GM18867 (cell line): ENCODE data around the gene CCNY.

Experiments
- ATAC-seq: cut with Tn5 transposase; IDR thresholded peaks from one replicate; pipeline ENCODE4 v1.9.1; 2021; ENCODE audit warnings: mild to moderate bottlenecking, moderate library complexity; ENCODE audit not compliant: unreplicated experiment

Gene CCNY

DNA sequence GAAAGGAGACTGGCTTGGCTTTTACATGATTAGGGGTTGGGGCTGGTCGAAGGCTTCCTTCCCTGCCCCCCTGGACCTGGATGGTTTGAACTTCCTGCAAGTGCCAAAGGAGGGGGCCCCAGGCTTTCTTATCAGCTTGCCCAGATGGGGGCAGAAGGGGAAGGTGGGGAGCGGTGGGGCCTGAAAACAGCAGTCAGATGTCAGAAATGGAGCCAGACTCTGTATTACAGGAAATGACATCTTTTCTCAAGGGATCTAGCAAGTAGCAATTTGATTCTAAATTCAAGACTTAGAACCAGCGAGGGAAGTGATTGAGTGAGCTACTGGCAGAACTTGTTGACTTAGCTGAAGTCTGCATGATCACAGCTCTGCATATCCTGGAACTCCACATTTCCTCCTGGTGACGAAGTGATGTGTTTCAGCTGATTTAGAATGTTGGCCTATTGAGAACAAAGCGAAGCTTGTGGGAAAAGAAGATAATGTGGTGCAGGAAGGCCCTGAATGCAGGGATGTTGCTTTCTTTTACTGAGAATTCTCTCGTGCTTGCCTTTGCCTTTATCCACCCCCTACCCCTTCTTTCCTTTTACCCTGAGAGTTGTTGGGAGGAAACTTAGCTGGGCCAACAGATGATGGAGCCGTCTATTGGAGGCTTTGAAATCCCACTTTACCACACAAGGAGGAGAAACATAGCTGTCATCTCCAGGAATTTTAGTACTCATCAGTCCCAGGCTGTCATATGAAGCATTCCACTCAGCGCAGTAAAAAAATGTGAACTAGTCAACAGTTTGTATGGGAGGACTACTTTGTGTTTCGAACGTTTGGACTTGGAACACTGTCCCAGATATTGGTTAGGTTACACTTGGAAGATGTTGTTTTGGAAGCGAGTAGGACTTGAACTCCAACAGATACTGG, 43.2 kb downstream of the CCNY start:
- ATAC-seq = peak; percentile 72

DNA sequence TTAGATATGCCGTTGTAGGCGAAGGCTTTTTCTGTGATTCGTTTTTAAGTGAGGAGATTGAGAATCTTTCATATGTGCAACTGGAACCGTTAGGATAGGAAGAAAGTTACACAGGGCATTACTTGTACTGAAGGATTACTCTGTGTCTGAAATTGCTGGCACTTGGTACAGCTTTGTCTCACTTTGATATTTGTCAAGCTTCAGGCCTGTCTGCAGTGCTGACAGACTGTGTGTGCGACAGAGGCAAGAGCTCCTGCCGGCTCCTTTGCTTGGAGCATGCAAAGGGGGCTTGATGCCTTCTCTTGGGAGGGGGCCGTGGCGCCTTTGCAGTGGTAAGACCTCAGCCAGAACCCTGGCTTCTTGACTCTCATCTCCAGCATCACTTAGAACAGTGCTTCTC, 45.8 kb downstream of the CCNY start:
- ATAC-seq = no peak

DNA sequence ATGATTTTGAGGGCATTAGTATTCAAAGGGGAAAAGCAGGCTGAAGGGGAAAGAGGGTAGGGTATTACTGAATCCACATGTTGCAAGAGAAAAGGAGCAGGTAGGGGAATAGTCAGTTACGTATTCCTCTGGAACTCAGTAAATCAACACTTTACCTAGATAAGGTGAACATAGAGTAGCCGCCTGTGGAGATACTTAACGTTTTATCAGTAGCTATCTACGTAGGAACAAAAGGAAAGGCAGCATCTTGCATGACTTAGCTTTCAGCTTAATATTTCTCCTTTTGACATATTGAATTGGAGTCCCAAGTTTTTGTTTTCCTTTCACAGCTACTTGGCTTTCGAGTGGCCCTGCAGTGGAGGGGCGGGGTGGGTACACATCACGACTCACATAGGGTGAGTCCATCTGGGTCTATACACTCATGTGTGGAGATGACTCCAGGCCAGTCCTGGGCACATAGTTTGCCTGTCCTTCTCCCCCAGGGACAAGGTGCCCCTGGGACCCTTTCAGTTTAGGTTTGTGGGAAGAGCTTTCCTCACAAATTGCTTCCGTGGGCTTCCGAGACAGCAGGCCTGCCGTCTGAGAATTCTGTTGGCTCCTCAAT, 48.1 kb downstream of the CCNY start:
- ATAC-seq = no peak

DNA sequence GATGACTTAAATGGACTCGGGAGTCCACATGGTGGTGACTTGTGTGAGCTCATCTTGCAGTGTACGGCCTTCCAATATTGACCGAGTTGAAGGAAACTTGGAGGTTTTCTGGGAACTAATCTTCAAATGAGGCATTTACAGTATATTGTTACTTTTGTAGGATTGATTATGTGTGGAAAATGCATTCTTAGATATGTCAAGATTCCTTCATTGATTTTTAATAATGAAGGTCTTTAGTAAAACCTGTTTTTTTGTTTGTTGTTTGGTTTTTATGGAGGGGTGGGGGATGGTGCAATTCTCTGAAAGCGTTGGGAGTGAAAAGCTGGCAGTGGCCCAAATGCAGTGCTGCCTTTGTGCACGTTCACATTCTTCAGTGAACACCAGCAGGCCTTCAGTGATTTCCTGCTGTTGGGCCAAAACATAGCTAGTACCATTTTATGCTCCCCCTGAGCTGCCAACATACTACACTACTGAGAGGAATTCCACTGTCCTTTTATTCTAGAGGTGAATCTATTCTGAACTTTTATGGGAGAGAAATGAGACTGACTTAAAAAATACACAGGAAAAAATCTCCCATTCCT, 50.4 kb downstream of the CCNY start:
- no peak for ATAC-seq

DNA sequence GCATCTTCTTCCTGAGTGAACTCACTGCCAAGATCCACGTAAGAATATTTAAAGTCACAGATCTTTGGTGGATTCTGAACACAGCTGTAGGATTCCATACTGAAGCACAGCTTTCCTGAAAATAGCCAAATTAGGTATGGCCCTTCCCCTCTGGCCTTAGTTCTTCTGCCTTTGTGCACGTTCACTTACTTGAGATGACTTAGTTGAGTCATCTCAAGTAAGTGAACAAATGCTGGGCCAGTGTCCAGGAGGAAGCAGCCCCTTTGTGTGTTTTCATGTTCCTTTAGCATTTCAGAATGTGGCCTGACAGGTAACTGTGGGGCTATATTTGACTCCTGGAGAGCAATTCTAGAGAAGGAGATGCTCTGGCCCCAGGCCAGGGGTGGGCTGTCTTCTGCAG, 51.5 kb downstream of the CCNY start:
- ATAC-seq = peak; percentile 75

DNA sequence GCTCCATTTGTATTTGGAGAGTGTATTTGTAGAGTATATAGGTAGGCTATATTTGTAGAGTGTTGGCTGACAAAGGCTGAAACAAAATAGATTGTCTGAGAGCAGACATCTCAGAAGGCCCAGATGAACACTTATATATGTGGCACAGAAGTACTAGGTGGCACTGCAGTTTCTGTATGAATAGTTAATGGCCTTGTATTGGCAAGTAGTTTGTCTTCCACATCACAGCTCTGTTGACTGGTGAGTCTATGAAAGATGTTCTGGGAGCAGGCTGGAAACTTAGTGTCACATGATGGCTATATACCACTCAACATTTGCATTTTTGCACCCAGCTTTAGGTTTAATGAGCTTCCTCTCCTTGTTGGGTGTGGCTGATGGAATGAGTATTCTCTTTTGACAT, 51.9 kb downstream of the CCNY start:
- ATAC-seq = peak; percentile 38

DNA sequence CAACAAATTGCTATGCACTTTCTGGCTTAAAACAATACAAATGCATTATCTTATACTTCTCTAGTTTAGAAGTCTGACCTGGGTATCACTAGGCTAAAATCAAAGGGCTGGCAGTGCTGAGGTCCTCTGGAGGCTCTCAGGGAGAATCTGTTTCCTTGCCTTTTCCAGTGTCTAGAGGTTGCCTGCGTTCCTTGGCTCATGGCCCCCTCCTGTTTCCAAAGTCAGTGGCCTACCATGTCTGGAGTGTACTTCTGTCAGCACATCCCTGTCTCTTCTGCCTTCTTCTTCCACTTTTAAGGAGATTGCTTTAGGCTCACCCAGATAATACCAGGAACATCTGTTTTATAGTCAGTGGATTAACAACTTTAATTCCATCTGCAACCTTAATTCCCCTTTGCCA, 52.4 kb downstream of the CCNY start:
- no peak for ATAC-seq

GRCh38 chr10:35390161-35390840, 54.0 kb downstream of the CCNY start:
- ATAC-seq = no peak

DNA sequence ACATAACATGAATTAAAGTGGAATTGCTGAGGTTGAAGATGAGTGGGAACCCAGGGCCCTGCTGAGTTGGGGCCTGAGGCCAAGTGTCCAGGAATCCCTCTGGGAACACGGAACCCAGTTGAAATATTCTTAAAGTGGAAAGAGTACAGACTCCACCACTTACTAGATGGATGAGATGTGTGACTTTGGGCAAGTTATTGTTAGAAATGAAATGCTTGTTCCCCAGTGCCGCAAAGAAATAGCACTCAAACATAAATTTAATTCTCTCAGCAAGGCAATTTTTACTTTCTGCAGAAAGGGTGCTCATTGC, 54.5 kb downstream of the CCNY start:
- no peak for ATAC-seq

- ATAC-seq = no peak
Measured at GRCh38 chr10:35391153-35391953, 55.0 kb downstream of the CCNY start.

GRCh38 chr10:35391954-35392262, 55.6 kb downstream of the CCNY start:
- ATAC-seq = no peak

GRCh38 chr10:35392482-35393228, 56.3 kb downstream of the CCNY start:
- no peak for ATAC-seq

DNA sequence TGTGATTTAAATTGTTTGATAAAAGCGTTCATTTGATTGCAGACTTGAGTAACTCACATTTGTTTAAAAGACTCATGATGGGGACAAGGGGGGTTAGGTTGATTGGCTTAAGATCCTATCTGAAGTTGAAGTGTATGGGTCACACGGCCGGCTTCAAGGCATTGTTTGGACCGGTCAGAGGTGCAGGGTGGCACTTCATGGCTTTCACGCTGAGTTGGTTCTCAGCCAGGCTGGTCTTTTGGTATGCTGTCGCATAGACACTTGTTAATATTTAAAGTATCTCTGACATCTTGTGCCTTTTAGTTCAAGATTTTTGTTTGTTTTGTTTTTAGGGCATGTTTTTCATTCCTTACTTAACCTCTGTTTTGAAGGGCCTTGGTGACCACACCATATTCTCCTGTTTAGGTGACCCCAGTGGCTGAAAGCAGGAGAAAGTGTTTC, 58.1 kb downstream of the CCNY start:
- ATAC-seq = no peak

GRCh38 chr10:35394934-35395333, 58.6 kb downstream of the CCNY start:
- no peak for ATAC-seq

GRCh38 chr10:35396560-35397434, 60.5 kb downstream of the CCNY start:
- no peak for ATAC-seq

DNA sequence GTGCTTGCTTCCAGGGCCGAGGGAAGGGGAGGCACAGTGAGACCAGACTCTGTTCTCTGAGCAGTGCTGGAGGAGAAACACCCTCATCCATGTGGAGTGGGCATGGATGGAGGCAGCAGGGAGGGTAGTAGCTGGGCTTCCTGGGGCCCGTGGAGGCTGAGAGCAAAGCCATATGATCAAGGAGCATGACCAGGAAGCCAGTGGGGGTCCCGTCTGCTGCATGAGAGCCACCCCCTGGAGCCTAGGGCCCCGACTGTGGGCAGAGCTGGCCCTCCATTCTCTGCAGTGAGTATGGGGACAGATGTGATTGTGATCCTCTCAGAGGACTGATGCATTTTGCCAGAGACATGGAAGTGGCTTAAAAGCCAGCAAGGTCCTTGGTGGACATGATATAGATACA, 61.6 kb downstream of the CCNY start:
- no peak for ATAC-seq

DNA sequence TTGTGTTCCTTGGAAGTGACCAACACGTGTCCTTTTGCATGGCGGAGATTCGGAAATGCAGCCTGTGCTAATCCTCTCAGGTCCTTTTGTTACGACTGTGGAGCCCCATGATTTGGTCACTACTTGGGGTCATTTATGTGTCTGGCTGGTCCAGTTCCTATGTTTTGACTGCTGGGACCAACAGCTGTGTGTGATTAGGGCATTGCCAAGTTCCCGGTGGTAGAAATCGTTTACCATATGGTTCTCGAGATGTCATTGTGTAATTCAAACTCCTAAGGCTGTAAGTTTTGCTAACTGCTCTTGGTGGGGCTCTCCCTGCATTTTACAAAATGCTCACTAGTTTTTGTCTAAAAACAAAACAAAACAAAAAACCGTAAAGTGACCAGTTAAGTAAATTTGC, 62.0 kb downstream of the CCNY start:
- ATAC-seq = no peak

GRCh38 chr10:35398908-35399307, 62.6 kb downstream of the CCNY start:
- ATAC-seq = no peak

DNA sequence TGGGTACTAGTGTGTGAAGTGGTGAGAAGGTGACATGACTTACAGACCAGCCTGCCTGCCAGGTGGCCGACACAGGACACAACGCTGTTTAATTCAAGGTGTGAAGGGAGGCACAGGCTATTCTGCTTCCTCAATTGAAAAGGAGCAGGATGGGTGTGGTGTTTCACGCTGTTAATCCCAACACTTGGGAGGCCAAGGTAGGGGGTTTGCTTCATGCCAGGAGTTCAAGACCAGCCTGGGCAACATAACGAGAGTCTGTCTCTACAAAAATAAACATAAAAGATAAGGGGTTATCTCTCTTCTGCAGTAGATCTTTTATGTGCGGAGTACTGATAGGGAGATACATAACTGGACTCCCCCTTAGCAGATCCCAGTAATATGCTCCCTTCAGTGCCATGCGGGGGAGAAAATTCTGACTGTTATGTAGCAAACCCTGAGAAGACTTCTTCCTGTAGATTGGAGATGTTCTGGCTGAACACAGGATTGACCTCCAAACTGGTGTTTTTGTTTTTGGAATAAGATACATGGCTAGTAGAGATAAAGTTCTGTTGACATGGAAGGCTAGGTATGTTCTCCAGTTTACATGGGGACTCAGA, 63.2 kb downstream of the CCNY start:
- no peak for ATAC-seq
